OCI-LY7 (cell line): ENCODE data around the gene CD247. TPM values are rescaled to one million over a fixed set of nuclear protein-coding genes. Genes with fewer than 3 reads are reported as not detected.

Source experiments
- BruUV-seq: library from RNA; stranded (reverse); fragments of 400-500 nt; replicated peaks from 2 replicates; lab custom pipeline; 2021; lab: Mats Ljungman, UMichigan
- CTCF ChIA-PET: fragments of 300-600 bp; sonication (Branson Sonifier 250); formaldehyde crosslinking; loops from one replicate; lab custom pipeline; 2022; ENCODE audit warnings: antibody characterized with exemption; ENCODE audit not compliant: unreplicated experiment; lab: Charles Lee
- POLR2A ChIA-PET: fragments of 300-600 bp; sonication (Branson Sonifier 250); formaldehyde crosslinking; loops from one replicate; lab custom pipeline; 2022; ENCODE audit warnings: antibody characterized with exemption; lab: Charles Lee
- DNase-seq: peaks from one replicate; pipeline ENCODE4 v3.0.0-alpha.2; 2015; ENCODE audit warnings: low spot score
- H2AFZ ChIP-seq: fragments of 200-600 bp; sonication (generic), shearing (Covaris generic); 2 replicates; pipeline ENCODE4 v1.6.1; 2014; ENCODE audit warnings: mild to moderate bottlenecking, antibody characterized with exemption, low read length, moderate library complexity
- H3K27ac ChIP-seq: fragments of 200-600 bp; sonication (generic); 2 replicates; pipeline ENCODE4 v1.5.1; 2014; ENCODE audit warnings: mixed run types, low read depth, mild to moderate bottlenecking, moderate library complexity, low read length, inconsistent platforms; ENCODE audit not compliant: poor library complexity, severe bottlenecking
- H3K36me3 ChIP-seq: fragments of 200-600 bp; sonication (generic); 2 replicates; pipeline ENCODE4 v1.6.1; 2014; ENCODE audit warnings: mild to moderate bottlenecking, antibody characterized with exemption, low read length, moderate library complexity, mixed read lengths; ENCODE audit not compliant: insufficient read depth
- H3K4me1 ChIP-seq: fragments of 200-600 bp; sonication (generic); 2 replicates; pipeline ENCODE4 v1.5.1; 2014; ENCODE audit warnings: mild to moderate bottlenecking, low read length; ENCODE audit not compliant: insufficient read depth, poor library complexity, severe bottlenecking
- H3K4me2 ChIP-seq: fragments of 200-600 bp; sonication (generic); 2 replicates; pipeline ENCODE4 v1.6.1; 2014; ENCODE audit warnings: mild to moderate bottlenecking, low read length
- H3K4me3 ChIP-seq: fragments of 200-600 bp; sonication (generic); 2 replicates; pipeline ENCODE4 v1.5.1; 2014; ENCODE audit warnings: mild to moderate bottlenecking, low read depth, low read length; ENCODE audit not compliant: poor library complexity, severe bottlenecking
- H3K79me2 ChIP-seq: fragments of 200-600 bp; sonication (generic); 2 replicates; pipeline ENCODE4 v1.6.1; 2016; ENCODE audit warnings: low read depth, mild to moderate bottlenecking, low read length, moderate library complexity, mixed read lengths; ENCODE audit not compliant: insufficient read depth
- H3K9me2 ChIP-seq: fragments of 200-600 bp; sonication (generic); 2 replicates; pipeline ENCODE4 v1.6.1; 2016; ENCODE audit warnings: mild to moderate bottlenecking, low read length, mixed read lengths; ENCODE audit not compliant: insufficient read depth
- H3K9me3 ChIP-seq: fragments of 200-600 bp; sonication (generic); 2 replicates; pipeline ENCODE4 v1.6.1; 2014; ENCODE audit warnings: mild to moderate bottlenecking, mixed run types, low read length, mixed read lengths
- H4K20me1 ChIP-seq: fragments of 200-600 bp; sonication (generic); 2 replicates; pipeline ENCODE4 v1.6.1; 2014; ENCODE audit warnings: mild to moderate bottlenecking, antibody characterized with exemption, low read length, moderate library complexity, mixed read lengths; ENCODE audit not compliant: insufficient read depth
- EZH2phosphoT487 ChIP-seq: fragments of 200-600 bp; sonication (generic); IDR thresholded peaks from 2 replicates; pipeline ENCODE4 v1.6.1; 2018; ENCODE audit warnings: low read depth, borderline replicate concordance, mild to moderate bottlenecking, mixed run types, antibody characterized with exemption, low read length, moderate library complexity, mixed read lengths
- intact Hi-C: fragments of 100-400 bp; cut with micrococcal nuclease; formaldehyde crosslinking; loops from one replicate; pipeline ENCODE4 v1.10.0; 2022; ENCODE audit not compliant: unreplicated experiment
- total RNA-seq, 2 experiments: library from RNA; depleted of rRNA in 1 of 2; stranded (reverse); fragments of >200 nt in 1 of 2; shearing (Covaris generic) in 1 of 2; gene quantifications; 2 replicates each; pipeline ENCODE4 v1.2.3, GENCODE V29; 2014 to 2022
- TF ChIP-seq, protein P1 (sequence below): fragments of 200-600 bp; sonication (generic); conservative IDR thresholded peaks from 2 replicates; pipeline ENCODE4 v1.5.1; 2014; ENCODE audit warnings: mild to moderate bottlenecking, antibody characterized with exemption, low read length, moderate library complexity, mixed read lengths

CD247 gene
- total RNA-seq, 2 experiments from 2014 or later, result 1.6 to 2.2 TPM

DNA sequence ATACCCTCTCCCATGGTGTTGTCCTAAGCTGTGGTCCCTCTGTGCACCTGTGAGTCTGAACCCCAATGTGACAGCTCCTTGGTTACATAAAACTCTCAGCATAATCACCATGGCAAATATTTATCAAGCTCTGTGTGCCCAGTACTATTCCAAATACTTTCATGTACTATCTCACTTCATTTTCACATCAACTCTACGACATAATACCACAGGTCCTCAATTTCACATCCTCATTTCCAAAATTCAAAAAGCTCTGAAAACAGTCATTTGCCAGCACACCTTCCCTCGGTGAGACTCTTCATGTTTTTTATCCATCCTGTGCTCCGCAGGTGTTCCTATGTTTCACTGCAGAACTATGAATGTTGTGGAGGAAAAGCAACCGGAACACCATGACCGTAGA is 47.6 kb upstream of the CD247 start:
- H2AFZ ChIP-seq, result peak overlapping the region; percentile 45; the same call in 1 of the 2 replicates
- H3K27ac ChIP-seq, result no peak overlapping the region
- H3K9me2 ChIP-seq, result no peaks in the 10 kb centered on the region
- H4K20me1 ChIP-seq, result no peaks in the 10 kb centered on the region
- intact Hi-C loops, result loop anchor here (5.0 kb wide), 1 partner anchor 61 kb away; no protein-coding TSS in a partner anchor
- no peaks in the 10 kb centered on the region for H3K79me2 ChIP-seq
- peaks cover 48% of the 10 kb centered on the region for H3K4me1 ChIP-seq
- DNase-seq, result peak; percentile 34
- TF ChIP-seq EZH2phosphoT487, result no peak
- TF ChIP-seq, protein P1, sequence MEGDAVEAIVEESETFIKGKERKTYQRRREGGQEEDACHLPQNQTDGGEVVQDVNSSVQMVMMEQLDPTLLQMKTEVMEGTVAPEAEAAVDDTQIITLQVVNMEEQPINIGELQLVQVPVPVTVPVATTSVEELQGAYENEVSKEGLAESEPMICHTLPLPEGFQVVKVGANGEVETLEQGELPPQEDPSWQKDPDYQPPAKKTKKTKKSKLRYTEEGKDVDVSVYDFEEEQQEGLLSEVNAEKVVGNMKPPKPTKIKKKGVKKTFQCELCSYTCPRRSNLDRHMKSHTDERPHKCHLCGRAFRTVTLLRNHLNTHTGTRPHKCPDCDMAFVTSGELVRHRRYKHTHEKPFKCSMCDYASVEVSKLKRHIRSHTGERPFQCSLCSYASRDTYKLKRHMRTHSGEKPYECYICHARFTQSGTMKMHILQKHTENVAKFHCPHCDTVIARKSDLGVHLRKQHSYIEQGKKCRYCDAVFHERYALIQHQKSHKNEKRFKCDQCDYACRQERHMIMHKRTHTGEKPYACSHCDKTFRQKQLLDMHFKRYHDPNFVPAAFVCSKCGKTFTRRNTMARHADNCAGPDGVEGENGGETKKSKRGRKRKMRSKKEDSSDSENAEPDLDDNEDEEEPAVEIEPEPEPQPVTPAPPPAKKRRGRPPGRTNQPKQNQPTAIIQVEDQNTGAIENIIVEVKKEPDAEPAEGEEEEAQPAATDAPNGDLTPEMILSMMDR, result no peak
- H3K4me3 ChIP-seq, result no peak overlapping the region
- ChIA-PET CTCF (interaction anchor here (1.0 kb wide), 1 partner anchor 25 kb away, joined by 4 read pairs; no protein-coding TSS in a partner anchor), POLR2A (interaction anchor here (0.7 to 3.3 kb wide), 8 partner anchors 9 to 60 kb away, joined by 3 to 22 read pairs (median 7); partner anchors contain the start of gene CREG1)
- H3K9me3 ChIP-seq, result no peaks in the 10 kb centered on the region
- BruUV-seq, result no TSS peak
- H3K36me3 ChIP-seq, result no peaks in the 10 kb centered on the region
- H3K4me2 ChIP-seq, result peak overlapping the region; percentile 27

DNA sequence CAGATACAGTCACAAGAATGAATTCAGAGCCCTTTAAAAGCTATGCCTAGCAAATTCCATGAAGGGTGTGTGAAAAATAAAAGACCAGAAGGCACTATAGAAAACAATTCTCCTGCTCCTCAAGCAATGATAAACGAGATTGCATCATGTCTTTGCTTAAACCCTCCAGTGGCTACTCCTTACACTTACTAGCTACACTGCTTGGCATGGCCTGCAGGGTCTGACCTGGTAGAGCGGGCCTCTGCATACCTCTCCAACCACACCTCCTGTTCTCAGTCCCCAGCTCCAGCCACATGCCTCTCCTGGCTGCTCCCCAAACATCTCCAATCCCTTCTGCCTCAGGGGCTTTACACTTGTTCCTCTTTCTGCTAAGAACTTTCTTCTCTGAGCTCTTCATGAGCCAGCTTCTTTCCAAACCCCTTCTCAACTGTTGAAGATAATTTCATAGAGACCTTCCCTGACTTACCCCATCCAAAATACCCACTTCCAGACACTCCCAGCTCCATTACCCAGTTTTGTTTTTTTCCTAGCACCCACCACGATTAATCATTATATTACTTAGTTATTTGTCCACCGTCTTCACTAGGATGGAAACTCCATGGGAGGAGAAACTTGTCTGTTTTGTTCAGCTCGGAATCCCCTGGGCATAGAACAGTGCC is 46.4 kb upstream of the CD247 start:
- CTCF ChIA-PET, result interaction anchor here (0.6 to 1.5 kb wide), 6 partner anchors 9 to 1496 kb away, joined by 3 to 7 read pairs (median 4); partner anchors contain the start of gene CREG1
- Histone ChIP-seq H3K9me3 (no peaks in the 10 kb centered on the region), H3K9me2 (no peaks in the 10 kb centered on the region), H3K79me2 (no peaks in the 10 kb centered on the region), H4K20me1 (no peaks in the 10 kb centered on the region), H3K27ac (no peak overlapping the region), H3K4me1 (peaks cover 48% of the 10 kb centered on the region), H3K4me3 (no peak overlapping the region), H3K36me3 (no peaks in the 10 kb centered on the region), H3K4me2 (0 out of 2 replicates have a peak overlapping the region, but pooled peaks have one; percentile 1), H2AFZ (peak overlapping the region; percentile 33; the same call in 1 of the 2 replicates)
- POLR2A ChIA-PET, result interaction anchor here (0.6 to 3.3 kb wide), 17 partner anchors 8 to 1003 kb away, joined by 3 to 22 read pairs (median 4); partner anchors contain the start of gene CREG1
- no TSS peak for BruUV-seq
- intact Hi-C loops, result loop anchor here (5.0 kb wide), 1 partner anchor 63 kb away; no protein-coding TSS in a partner anchor
- peak; percentile 44 for DNase-seq
- TF ChIP-seq, protein P1, result no peak
- TF ChIP-seq EZH2phosphoT487, result no peak
